ENCODE data around the gene SPATA20. TPM values are rescaled to one million over a fixed set of nuclear protein-coding genes. Genes with fewer than 3 reads are reported as not detected.

Gene SPATA20
- total RNA-seq, 1 donor from 2014 or later = 71.7 TPM

DNA sequence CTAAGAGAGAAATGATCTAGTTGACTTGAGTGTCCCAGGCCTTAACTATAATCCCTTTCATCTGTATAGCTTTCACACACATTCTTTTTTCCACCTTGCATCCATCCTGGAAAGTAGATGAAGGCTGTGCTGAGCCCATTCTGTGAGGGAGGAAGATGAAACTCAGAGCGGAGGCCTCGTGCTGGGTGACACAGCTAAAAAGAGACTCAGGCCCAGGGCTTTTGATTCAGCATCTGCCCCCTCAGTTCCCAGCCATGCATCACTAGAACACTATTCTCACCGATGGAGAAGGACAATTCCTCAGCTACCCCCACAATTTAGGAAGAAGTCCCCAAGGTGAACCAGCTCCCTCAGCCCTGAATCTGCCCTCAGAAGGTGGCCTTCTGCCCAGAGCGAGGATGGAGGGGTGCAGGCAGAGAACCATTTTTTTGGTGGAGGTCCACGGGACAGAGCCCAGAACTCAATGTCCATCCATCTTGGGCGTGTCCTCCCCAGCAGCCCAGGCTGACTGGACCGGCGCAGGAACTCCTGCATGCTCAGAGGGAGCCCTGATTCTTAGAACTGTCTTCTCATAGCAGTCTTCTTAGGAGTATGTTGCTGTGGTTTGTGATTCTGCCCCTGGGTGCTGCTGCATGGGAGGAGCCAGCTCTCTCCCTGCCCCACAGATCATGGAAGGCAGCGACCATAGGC is 44.5 kb upstream of the SPATA20 start:
- TF ChIP-seq CTCF (IDR thresholded peaks at IDR 0.05; ENCODE audit: unreplicated experiment) = no peak
- Mint-ChIP-seq H3K9me3 (no peaks in the 10 kb centered on the region), H3K27me3 (ENCODE audit: low read depth) (peaks cover 13% of the 10 kb centered on the region), H3K27ac (no peak overlapping the region), H3K4me1 (peaks cover 8% of the 10 kb centered on the region), H3K36me3 (no peaks in the 10 kb centered on the region), H3K4me3 (no peak overlapping the region)
- DNase-seq (ENCODE audit: low spot score in 2 of 2, unreplicated experiment in 2 of 2) = no peak

DNA sequence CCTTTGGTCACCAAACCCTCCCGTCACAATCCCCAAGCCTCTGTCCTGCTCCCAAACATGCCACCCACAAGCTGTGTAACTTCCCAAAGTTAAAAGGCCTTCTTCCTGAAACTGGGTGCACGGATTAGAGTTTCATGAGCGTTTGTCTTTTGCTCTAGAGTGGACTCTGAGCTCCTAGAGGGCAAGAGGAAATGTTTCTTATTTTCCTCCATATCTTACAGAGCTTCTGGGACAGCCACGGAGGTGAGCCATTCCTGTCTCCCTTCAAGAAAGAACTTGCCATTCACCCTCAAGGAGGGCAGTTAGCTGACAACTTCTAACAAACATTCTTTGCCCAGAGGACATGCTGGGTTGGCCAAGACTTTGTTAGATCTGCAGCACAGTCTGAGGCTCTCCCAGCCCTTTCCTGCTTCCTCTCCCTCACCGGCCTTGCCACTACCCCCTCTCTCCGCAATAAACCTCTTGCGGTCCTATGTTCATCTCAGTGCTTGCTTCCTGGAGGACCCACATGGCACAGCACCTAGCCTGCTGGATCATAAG is 41.3 kb upstream of the SPATA20 start:
- no peak for TF ChIP-seq CTCF (IDR thresholded peaks at IDR 0.05; ENCODE audit: unreplicated experiment)
- H3K4me3 Mint-ChIP-seq = no peak overlapping the region
- no peak overlapping the region for H3K27ac Mint-ChIP-seq
- peaks cover 13% of the 10 kb centered on the region for H3K27me3 Mint-ChIP-seq (ENCODE audit: low read depth)
- H3K9me3 Mint-ChIP-seq = no peaks in the 10 kb centered on the region
- H3K36me3 Mint-ChIP-seq = no peaks in the 10 kb centered on the region
- no peak for DNase-seq (ENCODE audit: low spot score in 2 of 2, unreplicated experiment in 2 of 2)
- peaks cover 24% of the 10 kb centered on the region for H3K4me1 Mint-ChIP-seq

DNA sequence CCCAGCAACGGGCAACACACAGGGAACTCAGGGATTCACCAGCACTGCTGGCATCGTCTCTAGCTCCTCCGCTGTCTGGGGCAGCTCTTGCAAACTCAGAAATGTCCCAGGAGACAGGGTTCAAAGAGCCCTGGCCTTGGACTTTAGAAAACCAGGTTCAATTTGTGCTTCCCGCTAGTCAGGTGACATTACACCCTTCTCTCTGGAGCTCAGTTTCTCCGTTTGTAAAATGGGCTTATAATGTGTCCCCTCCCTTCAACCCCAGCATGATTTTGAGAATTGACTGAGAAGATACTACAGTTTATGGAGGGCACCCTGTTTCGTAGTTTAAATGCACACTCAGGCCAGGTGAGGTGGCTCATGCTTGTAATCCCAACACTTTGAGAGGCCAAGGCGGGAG is 40.7 kb upstream of the SPATA20 start:
- Mint-ChIP-seq H3K27ac (no peak overlapping the region), H3K4me1 (peaks cover 31% of the 10 kb centered on the region), H3K27me3 (ENCODE audit: low read depth) (peaks cover 13% of the 10 kb centered on the region), H3K9me3 (no peaks in the 10 kb centered on the region), H3K4me3 (no peak overlapping the region), H3K36me3 (no peaks in the 10 kb centered on the region)
- no peak for DNase-seq (ENCODE audit: low spot score in 2 of 2, unreplicated experiment in 2 of 2)
- TF ChIP-seq CTCF (IDR thresholded peaks at IDR 0.05; ENCODE audit: unreplicated experiment) = no peak

GRCh38 chr17:50507871-50508572 is 39.0 kb upstream of the SPATA20 start, which contains the start of gene MYCBPAP:
Gene MYCBPAP (plus strand): TSS chr17:50508439. CDS start chr17:50508675, 236 bp downstream.
- H3K4me1 Mint-ChIP-seq = peaks cover 32% of the 10 kb centered on the region

More at GRCh38 chr17:50507871-50508572, 39.0 kb upstream of the SPATA20 start, which contains the start of gene MYCBPAP:
- Mint-ChIP-seq H3K27me3 (ENCODE audit: low read depth) (peaks cover 13% of the 10 kb centered on the region), H3K9me3 (no peaks in the 10 kb centered on the region), H3K4me3 (peak within 1 kb of the TSS; percentile 75), H3K36me3 (no peaks in the 10 kb centered on the region), H3K27ac (peak within 1 kb of the TSS; percentile 90)
- TF ChIP-seq CTCF (IDR thresholded peaks at IDR 0.05; ENCODE audit: unreplicated experiment) = no peak
- peak; percentile 72 to 79 for DNase-seq (ENCODE audit: low spot score in 2 of 2, unreplicated experiment in 2 of 2)

Measured in mesothelial cell of epicardium (in vitro differentiated cells).